GM21619 (cell line): Measurements from ENCODE around the gene HIVEP3.

Experiments
- ATAC-seq: cut with Tn5 transposase; IDR thresholded peaks from one replicate; pipeline ENCODE4 v1.9.1; 2021; ENCODE audit not compliant: unreplicated experiment

The HIVEP3 gene

DNA sequence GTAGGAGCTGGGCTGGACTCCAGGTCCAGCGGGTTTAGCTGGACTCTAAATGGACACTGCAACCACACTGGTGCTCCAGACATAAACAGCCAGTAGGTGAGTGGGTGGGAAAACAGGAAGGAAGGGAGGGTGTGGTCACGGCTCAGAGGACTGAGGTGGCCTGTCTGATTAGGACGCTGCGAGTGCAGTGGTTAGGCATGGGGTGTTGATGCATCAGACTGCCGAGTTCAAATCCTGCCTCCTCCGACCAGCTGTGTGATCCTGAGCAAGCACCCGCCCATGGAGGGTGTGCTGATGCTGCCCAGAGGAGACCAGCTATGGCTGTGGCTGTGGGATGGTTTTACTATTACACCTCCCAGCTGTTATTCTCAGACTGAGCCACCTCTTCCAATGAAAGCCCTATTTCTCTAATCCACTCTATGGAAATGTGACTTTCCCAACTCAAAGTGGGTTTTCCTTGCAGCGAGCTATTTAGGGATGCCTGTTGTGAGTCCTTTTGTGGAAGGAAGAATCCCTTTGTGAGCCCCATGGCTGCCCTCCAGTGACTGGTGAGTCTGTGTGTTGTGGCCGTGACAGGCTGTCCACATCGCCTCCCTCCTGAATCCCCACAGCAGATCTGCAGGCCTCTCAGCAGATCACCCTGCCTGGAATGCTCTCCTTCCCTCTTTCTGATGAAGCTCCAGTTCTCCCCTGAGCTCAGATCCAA is 377.7 kb downstream of the HIVEP3 start:
- ATAC-seq, result no peak

DNA sequence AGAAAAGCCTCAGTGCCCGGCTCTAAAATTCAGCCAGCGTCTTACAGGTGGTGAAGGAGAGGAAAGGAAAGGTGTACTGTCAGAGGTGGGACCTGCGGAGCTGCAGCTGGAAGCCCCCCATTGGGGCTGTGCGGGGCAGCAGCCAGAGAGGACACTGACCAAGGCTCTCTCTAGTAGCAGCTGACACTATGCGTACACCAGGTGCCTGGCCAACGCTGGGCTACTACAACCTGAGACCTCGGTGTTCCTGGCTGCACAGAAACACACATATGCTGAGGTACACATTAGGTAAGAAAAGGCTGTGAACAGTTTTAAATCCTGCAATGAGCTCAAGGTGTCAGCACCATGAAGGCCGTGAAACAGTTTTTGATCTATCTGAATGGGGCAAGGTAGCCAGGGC is 378.7 kb downstream of the HIVEP3 start:
- no peak for ATAC-seq

DNA sequence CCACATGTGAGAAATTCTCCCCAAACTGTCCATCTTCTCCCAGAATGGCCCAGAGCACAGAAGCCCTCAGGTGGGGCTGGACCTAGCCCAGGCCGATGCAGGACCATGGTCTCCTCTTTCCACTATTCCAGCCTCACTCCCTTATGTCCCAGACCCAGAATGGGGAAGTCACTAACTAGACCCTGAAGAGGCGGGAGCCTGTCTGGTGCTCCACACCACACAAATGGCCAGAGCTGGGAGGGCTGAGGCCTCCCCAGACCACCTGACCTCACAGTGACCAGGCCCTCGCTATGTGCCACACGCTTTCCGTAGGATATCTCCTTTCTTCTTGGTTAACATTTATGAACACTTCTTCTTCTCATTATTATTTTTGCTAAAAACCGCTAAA is 379.3 kb downstream of the HIVEP3 start:
- no peak for ATAC-seq

DNA sequence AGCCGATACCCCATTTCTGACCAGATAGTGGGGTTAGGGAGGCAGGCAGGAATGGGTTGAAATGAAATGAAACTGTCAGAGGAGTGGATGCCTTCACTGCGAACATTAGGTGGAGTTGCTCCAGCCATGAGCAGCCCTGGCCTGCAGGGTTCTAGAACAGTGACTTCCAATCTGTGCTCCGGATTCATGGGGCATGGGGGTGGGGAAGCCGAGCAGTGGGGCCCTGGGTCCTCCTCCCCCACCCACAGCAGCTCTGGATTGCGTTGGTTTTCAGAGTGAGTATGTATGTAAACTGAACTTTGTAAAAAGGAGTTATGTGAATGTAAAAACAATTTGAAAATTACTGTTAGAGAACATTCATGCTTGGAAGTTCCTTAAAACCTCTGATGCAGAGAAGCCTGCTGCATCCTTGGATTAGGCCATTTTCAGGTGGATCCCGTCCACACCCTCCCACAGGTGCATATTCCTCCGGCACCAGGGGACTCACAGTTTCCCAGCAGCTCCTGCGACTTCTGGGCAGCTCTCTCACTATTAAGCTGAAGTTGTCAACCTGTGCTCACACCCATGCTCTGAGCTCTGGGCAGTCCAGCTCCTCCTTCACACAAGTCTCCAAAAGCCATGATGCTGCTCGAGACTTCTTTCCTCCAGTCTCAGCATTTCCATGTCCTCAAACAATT is 379.8 kb downstream of the HIVEP3 start:
- no peak for ATAC-seq

DNA sequence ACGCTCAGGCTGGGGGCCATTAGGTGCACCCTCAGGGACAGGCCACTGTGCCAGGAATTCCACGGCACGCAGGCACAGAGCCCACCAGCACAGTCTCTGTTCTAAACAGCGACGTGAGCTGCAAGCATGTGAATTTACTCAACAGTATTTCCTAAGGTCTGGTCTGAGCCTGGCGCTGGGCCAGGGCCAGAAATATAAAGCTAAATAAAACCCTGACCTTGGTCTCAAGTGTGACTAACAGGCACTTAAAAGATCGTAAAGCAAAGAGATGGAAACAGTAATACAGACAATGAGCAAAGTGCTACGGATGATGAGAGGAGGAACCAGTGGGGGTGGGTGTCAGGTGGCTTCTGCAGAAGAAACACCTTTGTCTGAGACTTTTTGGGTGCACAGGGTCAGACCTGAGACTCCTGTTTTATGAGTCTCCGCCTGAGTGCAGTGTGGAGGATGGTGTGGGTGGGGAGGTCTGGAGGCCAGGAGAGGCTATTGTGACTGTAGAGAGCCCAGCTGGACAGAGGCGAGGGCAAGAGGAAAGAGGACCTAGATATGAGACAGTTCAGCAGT is 380.9 kb downstream of the HIVEP3 start:
- ATAC-seq, result no peak

DNA sequence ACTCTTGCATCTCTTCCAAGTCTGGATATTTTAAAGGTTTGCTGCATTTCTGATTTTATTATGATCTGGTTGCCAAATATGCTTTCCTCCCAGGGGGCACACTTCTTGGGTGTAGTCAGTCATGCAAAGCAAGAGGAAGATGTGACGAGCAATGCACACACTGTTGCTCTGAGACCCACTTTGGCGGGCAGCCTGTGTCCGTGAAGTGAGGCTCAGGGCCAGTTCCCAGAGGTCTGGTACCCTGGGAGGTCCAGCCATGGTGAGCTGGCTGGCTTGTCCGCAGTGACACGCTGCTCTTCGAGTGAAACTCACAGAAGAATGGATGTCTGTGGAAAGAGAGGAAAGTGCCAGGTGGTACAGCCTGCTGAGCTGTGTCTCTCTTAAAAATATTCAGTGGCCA is 381.5 kb downstream of the HIVEP3 start:
- ATAC-seq, result no peak

DNA sequence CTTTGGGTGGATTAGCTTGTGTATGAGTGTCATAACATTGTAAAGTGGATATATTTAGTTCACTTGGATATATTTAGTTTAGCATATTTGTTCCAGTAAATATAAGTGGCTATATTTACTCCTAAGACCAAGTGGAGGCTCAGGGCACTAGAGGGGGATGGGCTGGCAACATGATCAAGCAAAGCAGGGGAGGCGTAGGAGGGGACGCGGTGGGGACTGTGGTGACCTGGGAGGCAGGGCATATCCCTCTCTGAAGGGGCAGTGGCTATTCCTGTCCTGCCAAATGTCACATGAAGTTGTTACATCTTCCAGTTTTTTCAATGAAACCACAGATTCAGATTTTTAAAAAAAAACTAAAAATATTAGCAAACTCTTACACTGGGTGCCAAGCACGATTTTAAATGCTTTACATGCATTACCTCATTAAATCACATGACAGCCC is 382.3 kb downstream of the HIVEP3 start:
- ATAC-seq, result no peak

DNA sequence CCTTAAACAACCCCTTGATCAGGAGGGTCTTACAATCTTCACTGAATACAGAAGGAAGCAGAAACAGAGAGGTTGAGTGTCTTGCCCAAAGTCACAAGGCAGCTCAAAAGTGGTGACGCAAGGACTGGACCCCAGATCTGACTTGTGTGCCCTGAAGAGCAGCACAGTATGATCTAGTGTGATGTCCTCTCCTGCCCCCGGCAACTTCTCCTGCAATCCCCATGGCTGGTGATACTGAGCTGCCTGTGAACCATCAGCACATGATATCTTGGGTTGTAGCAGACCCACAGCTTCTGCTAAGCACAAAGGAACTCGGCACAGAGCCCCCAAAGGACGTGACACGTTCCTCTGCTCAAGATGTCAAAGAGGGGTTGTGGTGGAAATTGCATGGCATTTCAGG is 383.0 kb downstream of the HIVEP3 start:
- no peak for ATAC-seq

DNA sequence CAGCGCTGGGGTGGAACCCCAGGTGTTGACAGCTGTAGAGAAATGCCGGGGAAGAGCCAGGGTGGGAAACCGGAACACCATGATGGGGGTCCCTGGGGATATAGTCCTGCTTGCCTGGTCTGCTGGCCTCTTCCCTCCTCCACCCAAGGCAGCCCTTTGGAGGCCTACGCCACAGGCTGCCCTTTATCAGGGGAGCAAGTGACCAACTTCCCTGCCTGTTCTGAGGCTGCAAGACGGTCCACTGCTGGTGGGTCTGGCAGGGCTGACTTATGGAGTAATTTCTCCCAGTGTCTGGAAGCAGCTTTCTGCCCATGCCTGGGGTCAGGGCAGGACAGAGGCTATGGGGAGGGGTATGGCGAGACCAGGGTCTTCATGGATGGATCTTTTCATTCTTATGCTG is 383.4 kb downstream of the HIVEP3 start:
- ATAC-seq, result no peak

DNA sequence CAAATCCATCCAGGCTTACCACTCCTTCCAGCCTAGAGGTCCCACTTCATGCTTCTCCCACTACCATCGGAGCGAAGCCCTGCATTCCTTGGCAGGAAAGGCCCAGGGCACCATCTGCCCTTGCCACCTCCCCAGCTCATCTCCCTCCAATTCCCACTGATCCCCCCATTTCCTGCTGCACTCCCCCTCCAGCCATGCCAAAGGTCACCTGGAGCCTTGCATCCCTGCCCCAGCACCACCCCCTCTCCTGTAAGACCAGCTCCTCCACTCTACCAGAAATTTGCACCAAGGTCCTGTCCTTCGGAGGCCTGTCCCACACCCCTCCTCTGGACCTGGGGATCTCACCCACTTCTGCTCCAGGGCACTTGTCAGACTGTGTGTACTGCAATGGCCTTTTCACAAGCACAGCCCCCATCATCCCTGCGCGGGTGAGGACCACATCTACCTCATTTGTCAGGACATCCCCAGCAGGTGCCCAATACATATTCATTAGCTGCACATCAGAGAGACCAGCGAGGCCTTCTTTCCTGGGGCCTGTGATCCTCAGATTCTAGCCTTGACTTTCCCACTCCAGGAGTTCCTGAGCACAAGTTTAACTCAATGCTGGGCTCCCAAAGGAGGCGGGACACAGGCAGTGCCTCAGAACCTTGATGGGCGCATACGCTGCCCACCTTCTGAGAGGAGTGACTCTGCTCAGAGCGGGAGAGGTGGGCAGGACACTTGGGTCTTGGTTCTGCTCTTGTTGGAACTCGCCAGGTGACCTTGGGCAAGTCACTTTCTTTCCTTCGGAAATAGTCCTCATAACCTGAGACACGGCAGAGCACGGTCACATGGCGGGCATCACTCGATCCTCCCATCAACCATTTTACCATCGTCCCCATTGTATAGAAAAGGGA is 384.3 kb downstream of the HIVEP3 start:
- ATAC-seq, result no peak

DNA sequence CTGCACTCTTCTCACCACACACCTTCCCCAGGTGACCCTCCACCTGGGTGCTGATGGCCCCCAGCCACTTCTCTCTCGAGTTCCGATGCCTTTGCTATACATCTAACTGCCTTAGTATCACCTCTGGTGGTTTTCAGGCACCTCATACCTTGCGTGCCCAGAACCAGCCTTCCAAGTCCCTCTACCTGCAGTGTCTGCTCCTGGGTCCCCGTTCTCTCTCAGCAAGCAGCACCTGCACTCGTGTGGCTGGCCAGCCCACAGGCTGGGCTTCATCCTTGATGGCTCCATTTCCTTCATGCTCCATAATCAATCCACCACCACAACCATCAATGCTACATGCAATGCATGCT is 385.0 kb downstream of the HIVEP3 start:
- ATAC-seq, result no peak

DNA sequence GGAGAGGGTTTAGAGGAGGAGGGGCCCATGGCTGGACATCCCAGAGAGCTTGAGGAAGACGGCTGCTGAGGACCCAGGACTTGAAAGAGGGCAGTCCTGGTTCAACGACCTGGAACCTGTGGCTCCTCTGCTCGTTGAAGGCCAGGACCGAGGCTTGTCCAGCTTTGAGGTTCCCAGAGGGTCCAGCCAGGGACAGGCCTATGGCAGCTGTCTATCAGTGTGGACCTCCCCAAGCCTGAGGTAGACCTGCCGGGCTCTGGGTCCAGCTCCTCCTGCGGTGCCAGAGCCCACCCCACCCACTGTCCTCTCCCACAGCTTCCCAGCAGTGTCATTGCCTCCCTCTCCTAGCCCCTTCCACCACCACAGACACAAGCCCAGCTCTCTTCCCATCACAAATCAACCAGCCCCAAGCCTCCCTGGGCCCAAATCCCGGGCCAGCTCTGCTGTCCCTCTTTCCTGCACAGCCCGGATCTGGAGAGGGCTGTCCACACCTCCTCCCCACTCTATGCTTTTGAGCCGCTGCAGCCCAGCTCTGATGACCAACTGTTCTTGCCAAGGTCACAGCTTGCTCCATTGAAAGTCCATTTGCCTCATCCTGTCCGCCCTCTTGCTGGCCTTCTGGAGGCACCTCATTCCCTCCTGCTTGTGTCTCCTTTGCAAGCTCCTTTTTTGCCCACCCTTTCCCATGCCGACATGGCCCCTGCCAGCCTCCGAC is 385.5 kb downstream of the HIVEP3 start:
- no peak for ATAC-seq

DNA sequence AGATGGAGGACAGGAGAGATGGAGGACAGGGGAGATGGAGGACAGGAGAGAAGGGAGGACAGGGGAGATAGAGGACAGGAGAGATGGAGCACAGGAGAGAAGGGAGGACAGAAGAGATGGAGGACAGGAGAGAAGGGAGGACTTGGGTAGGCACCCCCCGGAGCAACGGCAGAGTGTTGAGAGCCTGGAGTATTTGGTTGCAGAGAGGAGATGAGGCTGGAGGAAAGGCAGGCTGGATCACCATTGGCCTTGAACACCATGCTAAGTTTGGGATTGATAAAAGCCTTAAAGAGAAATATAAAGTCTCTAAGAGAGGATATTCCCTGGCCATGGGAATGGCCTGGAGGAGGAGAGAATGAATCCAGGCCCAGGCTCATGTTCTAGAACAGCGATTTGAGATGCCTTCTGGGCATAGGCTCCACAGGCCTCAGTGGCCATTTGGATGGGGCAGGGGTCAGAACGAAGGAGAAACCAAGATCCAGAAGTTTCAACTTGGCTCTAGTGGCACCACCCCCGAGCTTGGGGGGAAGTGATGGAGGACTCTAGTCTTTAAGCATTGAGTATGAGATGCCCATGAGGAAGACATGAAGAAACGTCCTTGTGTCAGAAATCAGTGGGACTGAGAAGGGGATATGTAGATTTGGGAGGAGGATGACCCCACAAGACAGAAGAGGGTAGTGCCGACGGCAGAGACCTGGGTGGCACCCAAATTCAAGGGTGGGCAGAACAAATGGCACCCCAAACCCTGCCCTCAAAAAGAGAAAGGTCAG is 386.3 kb downstream of the HIVEP3 start:
- ATAC-seq, result no peak

DNA sequence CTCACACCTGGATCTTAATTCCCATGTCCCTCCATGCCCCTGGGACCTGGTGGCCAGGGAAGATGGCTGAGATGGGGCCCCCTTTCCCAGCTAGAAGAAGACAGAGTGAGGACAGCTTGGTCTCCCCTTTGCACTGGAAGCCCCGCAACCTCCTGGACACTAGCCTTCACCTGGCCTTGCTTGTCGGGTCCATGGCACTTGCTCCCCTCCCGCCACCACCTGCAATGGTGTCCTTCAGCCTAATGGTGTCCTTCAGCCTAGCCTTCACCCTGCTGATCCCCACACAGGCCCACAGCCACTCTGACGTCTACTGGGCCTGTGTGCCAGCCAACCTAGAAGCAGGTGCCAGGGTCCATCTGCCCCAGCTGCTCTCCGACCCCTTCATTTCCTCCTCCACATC is 388.3 kb downstream of the HIVEP3 start:
- ATAC-seq, result no peak

DNA sequence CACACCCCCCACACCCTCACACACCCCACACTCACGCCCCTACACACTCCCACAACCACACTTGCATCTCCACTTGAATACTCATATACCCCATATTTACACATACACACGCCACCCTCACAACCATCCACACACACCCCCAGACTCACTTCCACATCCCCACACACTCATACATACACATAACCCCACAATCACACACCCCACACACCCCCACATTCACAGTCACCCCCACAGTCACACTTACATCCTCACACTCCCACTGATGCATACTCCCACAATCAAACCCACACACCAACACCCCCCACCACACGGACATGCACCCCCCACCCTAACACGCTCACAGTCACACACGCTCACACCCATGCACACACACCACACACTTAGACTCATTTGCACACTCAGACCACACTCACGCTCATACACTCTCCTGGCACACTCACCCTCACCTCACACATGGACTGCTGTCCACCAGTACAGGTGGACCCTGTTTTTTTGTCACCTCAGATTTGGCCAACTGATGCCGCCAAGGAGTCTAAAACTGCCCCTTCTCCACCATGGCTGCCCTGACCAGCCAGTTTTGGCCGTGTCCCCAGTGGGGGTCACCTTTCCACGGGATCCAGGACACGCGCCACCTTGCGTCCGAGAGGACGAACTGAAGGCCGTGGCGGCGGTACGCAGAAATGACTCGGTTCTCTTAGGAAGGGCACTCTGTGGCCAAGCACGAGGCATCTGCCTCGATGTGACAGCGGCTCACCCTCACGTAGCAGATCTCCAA is 388.9 kb downstream of the HIVEP3 start:
- ATAC-seq, result no peak

DNA sequence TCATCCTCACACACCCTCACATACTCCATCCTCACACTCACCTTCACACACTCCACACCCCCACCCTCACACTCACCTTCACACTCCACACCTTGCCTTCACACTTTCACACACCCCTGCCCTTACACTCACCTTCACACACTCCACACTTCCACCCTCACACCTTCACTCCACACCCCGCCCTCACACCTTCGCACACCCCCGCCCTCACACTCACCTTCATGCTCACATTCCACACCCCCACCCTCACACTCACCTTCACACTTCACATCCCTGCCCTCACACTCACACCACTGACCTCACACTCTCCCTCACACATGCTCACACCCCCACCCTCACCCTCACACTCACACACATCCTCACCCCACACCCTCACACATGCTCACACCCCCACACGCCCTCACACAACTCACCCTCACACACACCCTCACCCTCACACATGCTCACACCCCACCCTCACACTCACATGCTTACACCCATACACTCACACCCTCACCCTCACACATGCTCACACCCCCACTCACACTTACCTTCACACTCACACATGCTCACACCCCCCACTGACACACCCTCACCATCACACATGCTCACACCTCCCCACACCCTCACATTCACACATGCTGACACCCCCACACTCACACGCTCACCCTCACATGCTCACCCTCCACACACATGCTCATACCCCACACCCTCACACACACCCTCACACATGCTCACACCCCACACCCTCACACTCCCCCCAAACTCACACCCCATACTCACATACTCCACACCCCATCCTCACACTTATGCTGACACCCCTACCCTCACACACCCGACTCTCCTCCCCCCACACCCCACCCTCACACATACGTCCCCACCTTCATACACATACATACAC is 389.8 kb downstream of the HIVEP3 start:
- no peak for ATAC-seq

DNA sequence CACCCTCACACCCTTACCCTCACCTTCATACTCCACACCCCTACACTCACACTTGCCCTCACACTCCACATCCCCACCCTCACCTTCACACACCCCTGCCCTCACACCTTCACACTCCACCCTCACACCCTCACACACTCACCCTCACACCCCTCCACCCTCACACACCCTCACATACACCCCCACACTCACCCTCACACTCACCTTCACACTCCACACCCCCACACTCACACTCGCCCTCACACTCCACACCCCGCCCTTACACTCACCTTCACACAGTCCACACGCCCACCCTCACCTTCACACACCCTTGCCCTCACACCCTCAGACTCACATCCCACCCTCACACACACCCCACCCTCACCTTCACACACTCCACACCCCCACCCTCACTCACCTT is 390.6 kb downstream of the HIVEP3 start:
- ATAC-seq, result no peak

DNA sequence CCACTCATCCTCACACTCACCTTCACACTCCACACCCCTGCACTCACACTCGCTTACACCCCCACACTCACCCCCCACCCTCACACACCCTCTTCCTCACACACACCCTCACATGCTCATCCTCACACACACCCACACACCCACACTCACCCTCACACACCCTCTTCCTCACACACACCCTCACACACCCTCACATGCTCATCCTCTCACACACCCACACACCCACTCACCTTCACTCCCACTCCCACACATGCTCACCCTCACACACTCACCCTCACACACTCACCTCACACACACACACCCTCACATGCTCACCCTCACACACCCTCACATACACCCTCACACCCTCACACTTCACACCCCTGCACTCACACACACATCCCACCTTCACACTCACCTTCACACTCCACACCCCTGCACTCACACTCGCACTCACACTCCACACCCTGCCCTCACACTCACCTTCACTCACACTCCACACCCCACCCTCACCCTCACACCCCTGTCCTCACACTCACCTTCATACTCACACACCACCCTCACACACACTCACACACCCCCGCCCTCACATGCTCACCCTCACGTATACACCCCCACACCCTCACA is 391.7 kb downstream of the HIVEP3 start:
- no peak for ATAC-seq
